IMR-90 (cell line): ENCODE results near the gene LHPP. TPM values are rescaled to one million over a fixed set of nuclear protein-coding genes. Genes with fewer than 3 reads are reported as not detected.

Experiments used
- ATAC-seq: fragments of 200-7000 bp; cut with Tn5 transposase; 2 replicates; pipeline ENCODE4 v1.9.1; 2020; ENCODE audit warnings: low read depth, mild to moderate bottlenecking, moderate library complexity
- BruUV-seq: library from RNA; stranded (reverse); fragments of 400-500 nt; replicated peaks from 2 replicates; lab custom pipeline; 2021; lab: Mats Ljungman, UMichigan
- CTCF ChIA-PET: fragments of 300-600 bp; formaldehyde crosslinking; extraction: SDS; loops from one replicate; lab custom pipeline; 2021; ENCODE audit warnings: antibody characterized with exemption; lab: Yijun Ruan, JAX
- POLR2A ChIA-PET: fragments of 300-600 bp; sonication (Branson Sonifier 250); formaldehyde crosslinking; loops from one replicate; lab custom pipeline; 2022; ENCODE audit warnings: antibody characterized with exemption; ENCODE audit not compliant: unreplicated experiment; lab: Charles Lee
- DNase-seq: peaks from one replicate; pipeline ENCODE4 v3.0.0; 2013
- H2AFZ ChIP-seq: replicated peaks from 2 replicates; pipeline ENCODE3; 2013; ENCODE audit warnings: low read length, mild to moderate bottlenecking; ENCODE audit not compliant: poor library complexity
- H2AK5ac ChIP-seq: 2 replicates; pipeline ENCODE4 v1.6.1; 2013; ENCODE audit warnings: low read depth, low read length, inconsistent platforms
- H2AK9ac ChIP-seq: replicated peaks from 2 replicates; pipeline ENCODE3; 2013; ENCODE audit warnings: mild to moderate bottlenecking, low read depth, low read length, moderate library complexity; ENCODE audit not compliant: poor library complexity
- H2BK120ac ChIP-seq: 2 replicates; pipeline ENCODE4 v1.6.1; 2013; ENCODE audit warnings: low read depth, low read length, inconsistent platforms
- H2BK15ac ChIP-seq: 3 replicates; pipeline ENCODE4 v1.6.1; 2013; ENCODE audit warnings: low read depth, low read length, inconsistent platforms
- H2BK20ac ChIP-seq: 2 replicates; pipeline ENCODE4 v1.6.1; 2013; ENCODE audit warnings: low read depth, mild to moderate bottlenecking, inconsistent platforms, low read length, moderate library complexity
- H2BK5ac ChIP-seq: 2 replicates; pipeline ENCODE4 v1.6.1; 2013; ENCODE audit warnings: mild to moderate bottlenecking, low read depth, low read length, inconsistent platforms; ENCODE audit not compliant: poor library complexity, severe bottlenecking
- H3K14ac ChIP-seq: replicated peaks from 2 replicates; pipeline ENCODE4 v1.6.1; 2013; ENCODE audit warnings: low read depth, low read length, inconsistent platforms
- H3K18ac ChIP-seq: 2 replicates; pipeline ENCODE4 v1.6.1; 2013; ENCODE audit warnings: low read depth, low read length, control low read depth
- H3K23ac ChIP-seq: 2 replicates; pipeline ENCODE4 v1.6.1; 2013; ENCODE audit warnings: low read depth, low read length, inconsistent platforms
- H3K27ac ChIP-seq: 2 replicates; pipeline ENCODE4 v1.5.1; 2013; ENCODE audit warnings: mild to moderate bottlenecking, control low read depth, low read length; ENCODE audit not compliant: insufficient read depth
- H3K27me3 ChIP-seq: 2 replicates; pipeline ENCODE4 v1.6.1; 2013; ENCODE audit warnings: low read length; ENCODE audit not compliant: control insufficient read depth, insufficient read depth
- H3K36me3 ChIP-seq: 2 replicates; pipeline ENCODE4 v1.6.1; 2013; ENCODE audit warnings: low read length, mixed read lengths; ENCODE audit not compliant: control insufficient read depth, insufficient read depth
- H3K4ac ChIP-seq: 2 replicates; pipeline ENCODE4 v1.6.1; 2013; ENCODE audit warnings: low read depth, low read length, inconsistent platforms
- H3K4me1 ChIP-seq: 2 replicates; pipeline ENCODE4 v1.6.1; 2013; ENCODE audit warnings: low read length, mixed read lengths; ENCODE audit not compliant: control insufficient read depth, insufficient read depth
- H3K4me2 ChIP-seq: 2 replicates; pipeline ENCODE4 v1.6.1; 2013; ENCODE audit warnings: low read depth, mild to moderate bottlenecking, control low read depth, low read length, moderate library complexity
- H3K4me3 ChIP-seq: 2 replicates; pipeline ENCODE4 v1.5.1; 2013; ENCODE audit warnings: low read depth, mild to moderate bottlenecking, control low read depth, low read length, moderate library complexity; ENCODE audit not compliant: insufficient read depth
- H3K56ac ChIP-seq: 2 replicates; pipeline ENCODE4 v1.6.1; 2013; ENCODE audit warnings: low read length, inconsistent platforms; ENCODE audit not compliant: insufficient read depth; ENCODE audit errors: extremely low read depth
- H3K79me1 ChIP-seq, 2 experiments: 2 replicates each; pipeline ENCODE4 v1.6.1; 2013; ENCODE audit warnings: low read length in 2 of 2, inconsistent platforms in 1 of 2, low read depth in 1 of 2
- H3K9ac ChIP-seq: 2 replicates; pipeline ENCODE4 v1.6.1; 2013; ENCODE audit warnings: low read depth, low read length, control low read depth
- H3K9me1 ChIP-seq: 2 replicates; pipeline ENCODE4 v1.6.1; 2013; ENCODE audit warnings: low read length, inconsistent platforms; ENCODE audit not compliant: insufficient read depth
- H3K9me3 ChIP-seq: 2 replicates; pipeline ENCODE4 v1.6.1; 2013; ENCODE audit warnings: low read length; ENCODE audit not compliant: control insufficient read depth, insufficient read depth
- H4K20me1 ChIP-seq: 2 replicates; pipeline ENCODE4 v1.6.1; 2013; ENCODE audit warnings: low read length, inconsistent platforms; ENCODE audit not compliant: insufficient read depth
- H4K5ac ChIP-seq: 2 replicates; pipeline ENCODE4 v1.6.1; 2013; ENCODE audit warnings: mild to moderate bottlenecking, low read depth, low read length, control low read depth
- H4K8ac ChIP-seq, 2 experiments: 2 replicates each; pipeline ENCODE4 v1.6.1; 2013; ENCODE audit warnings: low read depth in 2 of 2, low read length in 2 of 2, control low read depth in 1 of 2, inconsistent platforms in 1 of 2
- H4K91ac ChIP-seq: 2 replicates; pipeline ENCODE4 v1.6.1; 2013; ENCODE audit warnings: low read depth, low read length, inconsistent platforms; ENCODE audit not compliant: insufficient read depth
- BHLHE40 ChIP-seq: fragments of 150-350 bp; IDR thresholded peaks from 2 replicates; pipeline ENCODE4 v1.6.1; 2016; ENCODE audit warnings: mild to moderate bottlenecking, low read depth, low read length
- CEBPB ChIP-seq: IDR thresholded peaks from 2 replicates; pipeline ENCODE4 v1.6.1; 2012; ENCODE audit warnings: low read depth, low read length, improper control_type of control experiment
- CHD1 ChIP-seq: IDR thresholded peaks from 2 replicates; pipeline ENCODE4 v1.6.1; 2012; ENCODE audit warnings: low read depth, low read length, improper control_type of control experiment
- CTCF ChIP-seq: conservative IDR thresholded peaks from 2 replicates; pipeline ENCODE4 v1.5.1; 2012; ENCODE audit warnings: mild to moderate bottlenecking, low read depth, low read length, improper control_type of control experiment
- ELK1 ChIP-seq: fragments of 150-350 bp; IDR thresholded peaks from 2 replicates; pipeline ENCODE4 v1.6.1; 2016; ENCODE audit warnings: low read depth, mild to moderate bottlenecking, low read length, moderate library complexity, borderline replicate concordance
- FOS ChIP-seq: fragments of 150-350 bp; IDR thresholded peaks from 2 replicates; pipeline ENCODE4 v1.6.1; 2016; ENCODE audit warnings: low read depth, low read length
- MAFK ChIP-seq: IDR thresholded peaks from 2 replicates; pipeline ENCODE4 v1.6.1; 2012; ENCODE audit warnings: low read depth, low read length, improper control_type of control experiment
- MAZ ChIP-seq: IDR thresholded peaks from 2 replicates; pipeline ENCODE4 v1.6.1; 2012; ENCODE audit warnings: low read depth, mild to moderate bottlenecking, low read length, improper control_type of control experiment, moderate library complexity, borderline replicate concordance
- MXI1 ChIP-seq: IDR thresholded peaks from 2 replicates; pipeline ENCODE4 v1.6.1; 2012; ENCODE audit warnings: low read depth, mild to moderate bottlenecking, low read length, moderate library complexity, borderline replicate concordance
- NFE2L2 ChIP-seq: fragments of 150-350 bp; IDR thresholded peaks from 2 replicates; pipeline ENCODE4 v1.6.1; 2016; ENCODE audit warnings: low read depth, mild to moderate bottlenecking, low read length
- POLR2A ChIP-seq: IDR thresholded peaks from 2 replicates; pipeline ENCODE4 v1.6.1; 2012; ENCODE audit warnings: mild to moderate bottlenecking, low read depth, low read length
- RAD21 ChIP-seq: IDR thresholded peaks from 2 replicates; pipeline ENCODE4 v1.6.1; 2012; ENCODE audit warnings: low read length, improper control_type of control experiment
- RCOR1 ChIP-seq: IDR thresholded peaks from 2 replicates; pipeline ENCODE4 v1.6.1; 2012; ENCODE audit warnings: mild to moderate bottlenecking, low read length, improper control_type of control experiment; ENCODE audit not compliant: insufficient replicate concordance
- RFX5 ChIP-seq: IDR thresholded peaks from 2 replicates; pipeline ENCODE4 v1.8.0; 2012; ENCODE audit warnings: low read depth, mild to moderate bottlenecking, low read length, moderate library complexity
- SMC3 ChIP-seq: fragments of 150-350 bp; IDR thresholded peaks from 2 replicates; pipeline ENCODE4 v1.6.1; 2016; ENCODE audit warnings: low read depth, mild to moderate bottlenecking, antibody characterized with exemption, low read length, moderate library complexity
- USF2 ChIP-seq: fragments of 150-350 bp; IDR thresholded peaks from 2 replicates; pipeline ENCODE4 v1.6.1; 2017; ENCODE audit warnings: mild to moderate bottlenecking, antibody characterized with exemption, low read length, low read depth
- WGBS, 2 experiments: methylation state at CpG; one replicate each; pipeline versions ENCODE4 v1.1.5 to v1.1.7; 2013; ENCODE audit warnings: missing lambda C conversion rate in 2 of 2; ENCODE audit not compliant: insufficient read length in 1 of 2; ENCODE audit errors: extremely low coverage in 2 of 2; 5-methylcytosine and 5-hydroxymethylcytosine counted together
- dilution Hi-C: fragments of 300-500 bp; cut with HindIII; formaldehyde crosslinking; loops from one replicate; pipeline ENCODE4 v1.14.3; 2018; ENCODE audit warnings: low sequenced_read_pairs; ENCODE audit not compliant: unreplicated experiment
- in situ Hi-C: fragments of 300-500 bp; cut with MboI; formaldehyde crosslinking; loops from 3 replicates; pipeline ENCODE4 v1.14.3; 2019; ENCODE audit warnings: low sequenced_read_pairs, inconsistent platforms, mixed read lengths
- intact Hi-C: fragments of 100-400 bp; cut with micrococcal nuclease; formaldehyde crosslinking; loops from 2 replicates; pipeline ENCODE4 v1.10.0; 2022
- polyA plus RNA-seq, 3 experiments: library from polyadenylated mRNA; depleted of rRNA; stranded (reverse); fragments of >200 nt; gene quantifications; 2 replicates each; pipeline ENCODE4 v1.2.3, GENCODE V29; 2012; ENCODE audit warnings: low replicate concordance in 1 of 3
- total RNA-seq: library from RNA; depleted of rRNA; stranded (reverse); fragments of >200 nt; gene quantifications from 2 replicates; pipeline ENCODE4 v1.2.3, GENCODE V29; 2012

Gene LHPP
- total and polyA plus RNA-seq, 2 of the 4 experiments (the other 2 are of a cell fraction): 2.7 to 8.3 TPM

GRCh38 chr10:124482876-124483275, 21.3 kb downstream of the LHPP start:
- H3K9me3 ChIP-seq: no peaks in the 10 kb centered on the region
- no peak overlapping the region for H3K27ac ChIP-seq
- no peaks in the 10 kb centered on the region for H3K4me1 ChIP-seq
- no peak overlapping the region for H3K23ac ChIP-seq
- WGBS, 2 experiments: 89% methylated on average over 8 of the region's 12 CpGs; no CpG with 5 or more reads in 1 of the 2 experiments
- H4K91ac ChIP-seq: no peak overlapping the region
- no peak overlapping the region for H2BK15ac ChIP-seq
- H3K79me1 ChIP-seq: no peaks in the 10 kb centered on the region
- no peaks in the 10 kb centered on the region for H3K27me3 ChIP-seq
- no TSS peak for BruUV-seq
- H3K9me1 ChIP-seq: no peaks in the 10 kb centered on the region
- intact Hi-C loops: no loop called here
- H3K56ac ChIP-seq: no peak overlapping the region
- TF ChIP-seq CTCF (no peak), ELK1 (no peak), BHLHE40 (no peak), CHD1 (no peak), USF2 (no peak), SMC3 (no peak), POLR2A (no peak), NFE2L2 (no peak), MXI1 (no peak), RCOR1 (no peak), MAZ (no peak), MAFK (no peak), RAD21 (no peak), RFX5 (no peak), CEBPB (no peak), FOS (no peak)
- no peak overlapping the region for H2BK5ac ChIP-seq
- no peak overlapping the region for H4K5ac ChIP-seq
- H2BK20ac ChIP-seq: no peak overlapping the region
- H4K8ac ChIP-seq: no peak overlapping the region
- H3K18ac ChIP-seq: no peak overlapping the region
- H2BK120ac ChIP-seq: no peak overlapping the region
- no peak overlapping the region for H3K4me3 ChIP-seq
- H2AK5ac ChIP-seq: no peak overlapping the region
- H2AFZ ChIP-seq: no peak overlapping the region
- DNase-seq (no peak), ATAC-seq (no peak)
- no peaks in the 10 kb centered on the region for H4K20me1 ChIP-seq
- in situ Hi-C loops: no loop called here
- H3K14ac ChIP-seq: no peak overlapping the region
- no peak overlapping the region for H3K4ac ChIP-seq
- peak overlapping the region; percentile 77 for H2AK9ac ChIP-seq
- H3K9ac ChIP-seq: no peak overlapping the region
- dilution Hi-C loops: no loop called here
- POLR2A ChIA-PET: no interaction called here
- no peaks in the 10 kb centered on the region for H3K36me3 ChIP-seq
- H3K4me2 ChIP-seq: no peak overlapping the region
- CTCF ChIA-PET: no interaction called here
